Transverse colon (tissue), 3 donors: Measurements from ENCODE around the gene TBC1D22B.

ENCODE experiments used
- POLR2A ChIP-seq: fragments of 450-650 bp; IDR thresholded peaks from one replicate; pipeline ENCODE4 v1.6.1; 2016; ENCODE audit warnings: antibody characterized with exemption, mild to moderate bottlenecking, moderate library complexity
- TF ChIP-seq, protein P1 (sequence below), 5 experiments: fragments of 200-600 bp in 3 of 5; fragments of 450-650 bp in 2 of 5; sonication (generic) in 3 of 5; IDR thresholded peaks; 1 replicate in 2 of 5; 2 replicates in 3 of 5; pipeline ENCODE4 v1.5.1; 2016 to 2017; ENCODE audit warnings: antibody characterized with exemption in 5 of 5, inconsistent platforms in 3 of 5, mild to moderate bottlenecking in 2 of 5, moderate library complexity in 1 of 5

DNA sequence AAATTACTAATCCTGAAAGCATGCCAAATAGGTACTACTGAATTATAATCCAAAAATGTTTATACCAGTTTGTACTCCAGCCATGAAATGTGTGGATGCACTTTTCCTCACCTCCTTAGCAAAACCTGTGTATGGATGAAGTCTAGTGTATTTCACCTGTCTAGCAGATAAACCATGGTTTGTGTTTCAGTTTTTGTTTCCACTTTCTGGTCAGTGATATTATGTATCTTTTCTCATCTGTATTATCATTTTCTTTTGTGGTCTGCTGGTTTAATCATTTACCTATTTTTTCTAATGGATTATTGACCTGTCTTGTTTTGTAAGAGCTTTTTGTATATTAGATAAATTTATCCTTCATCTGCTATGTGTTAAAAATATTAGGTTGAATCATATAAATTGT lies 41.4 kb downstream of the TBC1D22B start:
- TF ChIP-seq, protein P1, sequence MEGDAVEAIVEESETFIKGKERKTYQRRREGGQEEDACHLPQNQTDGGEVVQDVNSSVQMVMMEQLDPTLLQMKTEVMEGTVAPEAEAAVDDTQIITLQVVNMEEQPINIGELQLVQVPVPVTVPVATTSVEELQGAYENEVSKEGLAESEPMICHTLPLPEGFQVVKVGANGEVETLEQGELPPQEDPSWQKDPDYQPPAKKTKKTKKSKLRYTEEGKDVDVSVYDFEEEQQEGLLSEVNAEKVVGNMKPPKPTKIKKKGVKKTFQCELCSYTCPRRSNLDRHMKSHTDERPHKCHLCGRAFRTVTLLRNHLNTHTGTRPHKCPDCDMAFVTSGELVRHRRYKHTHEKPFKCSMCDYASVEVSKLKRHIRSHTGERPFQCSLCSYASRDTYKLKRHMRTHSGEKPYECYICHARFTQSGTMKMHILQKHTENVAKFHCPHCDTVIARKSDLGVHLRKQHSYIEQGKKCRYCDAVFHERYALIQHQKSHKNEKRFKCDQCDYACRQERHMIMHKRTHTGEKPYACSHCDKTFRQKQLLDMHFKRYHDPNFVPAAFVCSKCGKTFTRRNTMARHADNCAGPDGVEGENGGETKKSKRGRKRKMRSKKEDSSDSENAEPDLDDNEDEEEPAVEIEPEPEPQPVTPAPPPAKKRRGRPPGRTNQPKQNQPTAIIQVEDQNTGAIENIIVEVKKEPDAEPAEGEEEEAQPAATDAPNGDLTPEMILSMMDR (IDR thresholded peaks at IDR 0.05): no peak
- no peak for TF ChIP-seq POLR2A
